Ishikawa (cell line): ENCODE measurements around the gene MANEAL.

Experiments
- CEBPB ChIP-seq: IDR thresholded peaks from 2 replicates; pipeline ENCODE4 v1.6.1; 2012
- CREB1 ChIP-seq: IDR thresholded peaks from 2 replicates; pipeline ENCODE4 v1.6.1; 2012; ENCODE audit warnings: low read depth
- EGR1 ChIP-seq: IDR thresholded peaks from 2 replicates; pipeline ENCODE4 v1.6.1; 2012
- EP300 ChIP-seq: IDR thresholded peaks from 2 replicates; pipeline ENCODE4 v1.6.1; 2012; ENCODE audit warnings: borderline replicate concordance
- FOXM1 ChIP-seq: IDR thresholded peaks from 2 replicates; pipeline ENCODE4 v1.6.1; 2012; ENCODE audit warnings: low read depth, borderline replicate concordance
- NFIC ChIP-seq: IDR thresholded peaks from 2 replicates; pipeline ENCODE4 v1.6.1; 2012
- RAD21 ChIP-seq: IDR thresholded peaks from 2 replicates; pipeline ENCODE4 v1.6.1; 2012; ENCODE audit warnings: low read depth
- TAF1 ChIP-seq: IDR thresholded peaks from 2 replicates; pipeline ENCODE4 v1.6.1; 2012; ENCODE audit warnings: low read depth, mild to moderate bottlenecking
- TCF12 ChIP-seq: IDR thresholded peaks from 2 replicates; pipeline ENCODE4 v1.6.1; 2012; ENCODE audit warnings: low read depth
- TEAD4 ChIP-seq: IDR thresholded peaks from 2 replicates; pipeline ENCODE4 v1.6.1; 2012
- USF1 ChIP-seq: IDR thresholded peaks from 2 replicates; pipeline ENCODE4 v1.6.1; 2012
- YY1 ChIP-seq: IDR thresholded peaks from 2 replicates; pipeline ENCODE4 v1.6.1; 2012; ENCODE audit warnings: low read depth
- TF ChIP-seq, protein P1 (sequence below): IDR thresholded peaks from 2 replicates; pipeline ENCODE4 v1.6.1; 2012; ENCODE audit warnings: low read depth, mild to moderate bottlenecking
- TF ChIP-seq, protein P2 (sequence below): IDR thresholded peaks from 2 replicates; pipeline ENCODE4 v1.6.1; 2012

Gene MANEAL

DNA sequence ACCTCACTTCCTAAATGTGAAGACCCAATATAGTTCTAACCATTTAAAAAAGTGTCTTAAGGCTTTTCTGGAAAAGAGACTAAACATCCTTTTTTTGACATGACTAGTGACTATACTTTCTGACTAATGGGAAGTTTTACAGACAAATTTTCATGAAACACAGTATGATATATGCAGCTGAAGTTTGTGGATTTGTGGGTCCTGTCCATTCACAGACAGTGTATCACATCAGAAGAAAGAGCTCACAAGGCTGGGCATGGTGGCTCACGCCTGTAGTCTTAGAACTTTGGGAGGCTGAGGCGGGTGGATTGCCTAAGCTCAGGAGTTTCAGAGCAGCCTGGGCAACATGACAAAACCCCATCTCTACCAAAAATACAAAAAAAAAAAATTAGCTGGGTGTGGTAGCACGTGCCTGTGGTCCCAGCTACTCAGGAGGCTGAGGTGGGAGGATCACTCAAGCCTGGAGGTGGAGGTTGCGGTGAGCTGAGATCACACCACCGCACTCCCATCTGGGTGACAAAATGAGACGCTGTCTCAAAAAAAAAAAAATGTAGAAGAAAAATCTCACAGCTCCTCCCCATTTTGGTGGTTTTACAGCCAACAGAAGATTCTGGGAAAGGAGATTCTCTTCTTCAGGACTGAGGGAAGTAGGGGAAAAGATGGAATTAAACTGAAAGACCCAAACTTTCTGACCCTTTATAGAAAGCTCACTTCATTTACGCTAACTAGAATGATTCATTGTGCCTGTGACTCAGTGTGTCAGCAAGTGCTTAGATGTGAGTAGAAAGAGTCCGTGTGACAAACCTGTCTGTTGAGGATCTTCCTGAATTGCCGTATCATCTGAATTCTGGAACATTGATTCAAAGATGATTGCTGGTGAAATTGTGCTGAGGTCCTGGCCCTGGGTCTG lies 29.5 kb downstream of the MANEAL start:
- no peak for TF ChIP-seq TCF12
- TF ChIP-seq FOXM1 = no peak
- TF ChIP-seq USF1 = no peak
- TF ChIP-seq, protein P1, sequence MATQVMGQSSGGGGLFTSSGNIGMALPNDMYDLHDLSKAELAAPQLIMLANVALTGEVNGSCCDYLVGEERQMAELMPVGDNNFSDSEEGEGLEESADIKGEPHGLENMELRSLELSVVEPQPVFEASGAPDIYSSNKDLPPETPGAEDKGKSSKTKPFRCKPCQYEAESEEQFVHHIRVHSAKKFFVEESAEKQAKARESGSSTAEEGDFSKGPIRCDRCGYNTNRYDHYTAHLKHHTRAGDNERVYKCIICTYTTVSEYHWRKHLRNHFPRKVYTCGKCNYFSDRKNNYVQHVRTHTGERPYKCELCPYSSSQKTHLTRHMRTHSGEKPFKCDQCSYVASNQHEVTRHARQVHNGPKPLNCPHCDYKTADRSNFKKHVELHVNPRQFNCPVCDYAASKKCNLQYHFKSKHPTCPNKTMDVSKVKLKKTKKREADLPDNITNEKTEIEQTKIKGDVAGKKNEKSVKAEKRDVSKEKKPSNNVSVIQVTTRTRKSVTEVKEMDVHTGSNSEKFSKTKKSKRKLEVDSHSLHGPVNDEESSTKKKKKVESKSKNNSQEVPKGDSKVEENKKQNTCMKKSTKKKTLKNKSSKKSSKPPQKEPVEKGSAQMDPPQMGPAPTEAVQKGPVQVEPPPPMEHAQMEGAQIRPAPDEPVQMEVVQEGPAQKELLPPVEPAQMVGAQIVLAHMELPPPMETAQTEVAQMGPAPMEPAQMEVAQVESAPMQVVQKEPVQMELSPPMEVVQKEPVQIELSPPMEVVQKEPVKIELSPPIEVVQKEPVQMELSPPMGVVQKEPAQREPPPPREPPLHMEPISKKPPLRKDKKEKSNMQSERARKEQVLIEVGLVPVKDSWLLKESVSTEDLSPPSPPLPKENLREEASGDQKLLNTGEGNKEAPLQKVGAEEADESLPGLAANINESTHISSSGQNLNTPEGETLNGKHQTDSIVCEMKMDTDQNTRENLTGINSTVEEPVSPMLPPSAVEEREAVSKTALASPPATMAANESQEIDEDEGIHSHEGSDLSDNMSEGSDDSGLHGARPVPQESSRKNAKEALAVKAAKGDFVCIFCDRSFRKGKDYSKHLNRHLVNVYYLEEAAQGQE = no peak

- TF ChIP-seq NFIC (no peak), TCF12 (no peak), CEBPB (no peak), TEAD4 (no peak), CREB1 (no peak), USF1 (no peak), FOXM1 (no peak), TAF1 (no peak), EGR1 (no peak), EP300 (no peak), YY1 (no peak), RAD21 (no peak)
- TF ChIP-seq, protein P1 = no peak
- TF ChIP-seq, protein P2, sequence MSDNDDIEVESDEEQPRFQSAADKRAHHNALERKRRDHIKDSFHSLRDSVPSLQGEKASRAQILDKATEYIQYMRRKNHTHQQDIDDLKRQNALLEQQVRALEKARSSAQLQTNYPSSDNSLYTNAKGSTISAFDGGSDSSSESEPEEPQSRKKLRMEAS = no peak
Observed at GRCh38 chr1:37824001-37824400, 30.4 kb downstream of the MANEAL start.

GRCh38 chr1:37825506-37825905 lies 31.9 kb downstream of the MANEAL start:
- TF ChIP-seq, protein P2 = no peak
- TF ChIP-seq RAD21 (no peak), CEBPB (no peak), USF1 (no peak), YY1 (no peak), EGR1 (no peak), EP300 (no peak), NFIC (no peak), TEAD4 (no peak)
- TF ChIP-seq, protein P1 = no peak

- TF ChIP-seq CREB1 (no peak), TCF12 (no peak), EGR1 (no peak), CEBPB (no peak), FOXM1 (no peak), YY1 (no peak)
- TF ChIP-seq, protein P1 = no peak
Observed at GRCh38 chr1:37828410-37829074, 34.9 kb downstream of the MANEAL start.
